HG03039 (cell line): ENCODE measurements around the gene CENPT.
"Not testable (repeated sequence)": the region's sequence is repeated elsewhere in the genome, so short reads cannot be mapped to it uniquely, and the experiment has no call there.

Source experiments
- ATAC-seq: cut with Tn5 transposase; IDR thresholded peaks from one replicate; pipeline ENCODE4 v1.9.1; 2021; ENCODE audit warnings: mild to moderate bottlenecking, moderate library complexity; ENCODE audit not compliant: unreplicated experiment

CENPT gene

DNA sequence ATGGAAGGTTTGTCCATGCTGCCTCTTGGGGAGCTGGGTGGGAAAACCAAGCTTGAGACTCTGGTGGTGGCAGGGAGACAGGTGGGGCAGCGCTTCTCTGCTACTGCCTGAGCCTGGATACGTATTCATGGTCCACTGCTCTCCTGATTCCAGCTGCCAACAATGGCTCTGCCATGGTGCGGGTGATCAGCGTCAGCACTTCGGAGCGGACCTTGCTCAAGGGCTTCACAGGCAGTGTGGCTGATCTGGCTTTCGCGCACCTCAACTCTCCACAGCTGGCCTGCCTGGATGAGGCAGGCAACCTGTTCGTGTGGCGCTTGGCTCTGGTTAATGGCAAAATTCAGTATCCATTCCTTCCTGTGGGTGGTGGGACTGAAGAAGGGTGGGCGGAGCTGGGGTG lies 29.6 kb upstream of the CENPT start:
- ATAC-seq: no peak

DNA sequence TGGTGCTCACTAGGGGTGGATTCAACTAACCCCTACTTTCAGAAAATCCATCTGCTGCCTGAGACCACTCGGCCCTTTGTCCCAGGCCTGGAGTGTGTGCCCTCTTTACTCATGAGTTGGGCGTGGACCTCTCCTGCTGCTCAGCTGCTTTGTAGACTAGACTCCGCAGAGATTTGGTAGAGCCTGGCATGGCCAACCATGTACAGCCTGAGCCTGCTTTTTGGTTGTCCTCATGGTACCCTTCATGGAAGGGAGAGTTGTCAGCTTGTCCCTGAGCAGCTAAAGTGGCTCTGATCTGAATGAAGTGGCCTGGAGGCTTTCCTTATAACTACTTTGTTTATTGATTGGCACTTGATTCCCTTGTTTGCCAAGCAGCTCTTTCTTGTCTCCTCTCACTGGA lies 26.9 kb upstream of the CENPT start:
- ATAC-seq: no peak

DNA sequence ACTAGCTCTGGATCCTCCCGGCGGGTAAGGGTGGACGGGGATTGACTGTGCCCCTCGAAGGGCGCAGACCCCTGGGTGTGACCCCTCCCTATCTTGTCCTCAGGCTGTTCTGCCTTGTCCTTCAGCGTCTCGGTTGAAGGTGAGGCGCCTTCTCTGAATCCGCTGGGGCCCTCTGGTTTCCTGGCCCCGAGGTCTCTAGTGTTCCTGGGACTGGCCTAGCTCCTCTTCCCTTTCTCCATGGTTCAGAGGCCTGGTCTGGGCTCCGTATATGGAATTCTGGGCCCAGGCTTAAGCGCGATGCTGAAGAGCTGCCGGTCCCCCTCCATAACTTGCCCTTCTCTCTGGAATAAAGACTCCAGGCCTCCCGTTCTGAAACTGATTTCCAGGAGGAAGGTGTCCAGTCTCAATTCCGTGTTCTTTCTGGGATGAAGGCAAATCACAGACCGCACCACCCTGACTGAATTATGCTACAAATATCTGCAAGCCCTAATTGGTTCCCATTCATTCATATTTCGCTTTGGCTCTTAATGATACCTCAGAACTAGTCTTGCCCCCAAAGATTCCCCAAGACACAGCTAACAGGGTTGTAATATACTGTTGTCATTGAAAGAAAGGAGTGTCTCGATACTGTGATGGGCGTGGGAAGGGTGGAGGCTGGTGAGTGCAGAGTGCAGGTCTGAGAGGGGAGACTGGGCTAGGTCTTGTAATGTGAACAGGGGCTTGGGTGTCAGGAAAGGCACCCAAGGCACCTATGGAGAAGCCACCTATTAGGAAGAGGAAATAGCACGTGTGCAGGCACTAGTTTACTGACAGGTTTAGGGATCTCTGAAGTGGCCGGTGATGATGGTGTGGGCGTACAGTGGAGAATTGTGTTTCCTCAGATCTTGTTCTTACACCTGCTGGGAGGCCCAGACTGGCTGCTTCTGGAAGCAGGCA lies 26.2 kb upstream of the CENPT start:
- ATAC-seq: no peak

- peak; percentile 51 for ATAC-seq
Measured at GRCh38 chr16:67872631-67873434, 25.3 kb upstream of the CENPT start, which contains the start of gene EDC4. TSS of gene EDC4 (plus strand) at chr16:67873052. CDS start at chr16:67873262, 210 bp downstream.

- no peak for ATAC-seq
Measured at GRCh38 chr16:67872131-67872630, 24.7 kb upstream of the CENPT start.

- ATAC-seq: no peak
Measured at GRCh38 chr16:67871256-67871655, 23.8 kb upstream of the CENPT start.

DNA sequence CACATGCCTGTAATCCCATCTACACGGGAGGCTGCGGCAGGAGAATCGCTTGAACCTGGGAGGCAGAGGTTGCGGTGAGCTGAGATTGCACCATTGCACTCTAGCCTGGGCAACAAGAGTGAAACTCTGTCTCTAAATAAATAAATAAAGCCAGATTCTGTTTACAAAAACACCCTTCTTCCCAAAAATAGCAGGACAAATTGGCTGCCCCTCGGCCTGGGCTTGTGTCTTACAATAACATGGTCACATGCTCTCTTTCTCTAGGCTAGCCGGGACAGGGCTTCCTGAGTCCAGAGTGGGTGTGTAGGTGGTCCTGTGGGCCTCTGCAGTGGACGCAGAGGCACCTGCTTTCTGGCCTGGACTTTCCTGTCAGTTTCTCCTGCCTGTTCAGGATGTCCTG lies 22.2 kb upstream of the CENPT start:
- no peak for ATAC-seq

- no peak for ATAC-seq
Measured at GRCh38 chr16:67868290-67868689, 20.8 kb upstream of the CENPT start.

DNA sequence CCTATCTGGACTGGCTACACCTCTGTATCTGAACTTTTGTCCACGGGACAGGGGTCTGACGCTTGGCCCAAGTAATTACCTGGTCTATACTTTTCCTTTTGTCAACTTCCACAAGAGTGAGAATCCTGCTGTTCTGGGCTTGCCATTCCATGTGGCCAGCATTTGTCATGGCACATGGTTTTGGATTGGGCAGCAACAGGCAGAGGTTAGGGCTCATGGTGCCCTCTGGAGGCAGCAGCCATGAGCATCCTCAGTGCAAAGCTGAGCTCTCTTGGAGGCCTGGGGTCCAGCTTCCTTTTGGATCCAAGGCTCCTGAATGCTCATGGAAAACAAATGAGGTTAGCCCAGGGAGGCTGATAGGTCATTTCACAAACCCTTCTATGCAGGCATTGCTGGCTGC lies 17.8 kb upstream of the CENPT start:
- no peak for ATAC-seq

DNA sequence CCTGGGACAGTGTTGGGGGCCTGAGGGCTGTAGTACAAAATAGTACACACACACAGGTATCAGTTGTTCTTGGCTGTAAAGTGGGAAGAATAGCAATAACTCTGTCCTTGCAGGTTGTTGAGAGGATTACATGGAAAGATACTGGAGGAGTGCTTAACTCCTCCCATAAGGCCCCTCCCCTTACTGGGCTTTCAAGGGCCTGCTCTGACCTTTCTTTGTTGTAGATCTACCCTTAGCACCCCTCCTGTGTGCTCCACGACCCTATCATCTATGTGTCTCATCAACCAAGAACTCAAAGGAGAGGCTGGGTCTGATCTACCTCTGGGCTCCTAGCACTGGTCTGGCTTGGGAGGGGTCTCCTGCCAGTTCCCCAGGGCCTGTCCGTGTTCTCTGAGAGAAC lies 17.1 kb upstream of the CENPT start:
- no peak for ATAC-seq

GRCh38 chr16:67864044-67864443 lies 16.6 kb upstream of the CENPT start:
- not testable (repeated sequence) for ATAC-seq

DNA sequence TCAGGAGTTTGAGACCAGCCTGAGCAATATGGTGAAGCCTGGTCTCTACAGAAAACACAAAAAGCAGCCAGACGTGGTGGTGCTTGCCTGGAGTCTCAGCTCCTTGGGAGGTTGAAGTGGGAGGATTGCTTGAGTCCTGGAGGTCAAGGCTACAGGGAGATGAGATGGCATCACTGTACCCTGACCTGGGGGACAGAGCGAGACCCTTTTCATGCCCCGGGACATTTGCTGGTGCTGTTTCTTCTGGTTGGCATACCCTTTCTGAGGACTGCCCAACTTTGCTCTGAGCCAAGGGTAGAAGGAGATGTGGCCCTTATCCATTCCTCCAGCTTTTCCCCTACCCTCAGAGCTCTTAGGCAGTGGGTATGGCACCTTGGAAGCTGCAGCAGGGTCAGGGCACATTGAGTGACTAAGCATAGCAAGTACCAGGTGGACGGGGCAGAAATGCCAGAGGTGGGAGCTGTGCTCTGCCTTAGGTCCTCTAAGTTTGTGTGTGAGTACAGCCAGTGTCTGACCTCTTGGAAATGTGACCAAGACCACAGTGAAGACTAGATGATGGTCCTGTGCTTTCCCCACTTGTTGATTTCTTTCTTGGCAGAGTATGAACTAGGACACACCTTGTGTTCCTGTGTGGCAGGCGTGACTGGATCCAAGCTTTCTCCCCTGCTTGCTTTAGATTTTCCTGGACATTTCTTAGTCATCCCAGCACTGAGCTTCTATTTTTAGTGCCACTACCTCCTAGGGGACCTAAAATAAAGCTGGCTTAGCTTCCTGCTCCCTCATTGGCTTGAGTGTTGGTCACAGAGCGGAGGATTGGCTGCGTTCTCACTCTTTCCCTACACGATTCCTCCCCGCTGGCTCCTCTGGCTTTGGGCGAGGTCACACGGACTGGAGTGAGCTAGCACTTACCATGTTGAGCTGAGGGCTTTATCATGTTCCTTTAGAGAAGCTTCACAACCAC lies 15.4 kb upstream of the CENPT start:
- no peak for ATAC-seq

GRCh38 chr16:67861877-67862276 lies 14.4 kb upstream of the CENPT start:
- no peak for ATAC-seq

DNA sequence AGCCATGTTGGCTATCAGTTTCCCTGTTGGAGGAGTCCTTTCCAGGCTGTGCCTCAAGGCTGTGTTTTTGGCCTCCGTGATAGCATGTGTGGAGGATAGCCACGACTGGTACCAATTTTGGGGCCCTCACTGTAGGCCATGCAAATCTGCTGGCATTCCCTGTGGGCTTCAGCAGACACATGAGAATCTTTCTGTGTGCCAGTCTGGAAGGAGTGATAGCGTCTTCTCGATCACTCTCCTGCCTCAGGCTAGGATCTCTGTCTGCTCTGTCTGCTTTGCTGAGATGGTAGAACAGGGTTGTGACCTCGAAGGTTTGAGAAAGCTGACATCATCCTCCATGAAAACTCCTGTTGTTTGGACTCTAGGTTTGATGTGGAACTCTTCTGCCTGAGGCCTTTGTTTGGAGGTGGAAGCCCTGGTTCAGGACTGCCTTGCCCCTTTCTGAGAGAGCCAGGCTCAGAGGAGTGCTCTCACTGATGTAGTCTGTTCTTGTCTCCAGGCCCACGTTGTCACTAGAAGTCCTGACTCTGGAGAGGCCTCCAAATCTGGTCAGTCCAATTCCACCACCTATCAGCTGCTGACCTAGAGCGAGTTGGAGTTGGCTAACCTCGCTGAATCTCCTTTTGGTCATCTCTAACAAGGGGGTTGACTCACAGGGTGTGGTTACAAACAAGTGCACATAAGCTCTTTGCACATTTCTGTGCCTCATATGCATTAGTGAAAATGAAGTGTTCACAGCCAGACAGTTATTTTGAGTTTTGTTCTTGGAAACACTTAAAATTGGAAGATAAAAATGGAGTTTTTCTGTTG lies 13.3 kb upstream of the CENPT start:
- no peak for ATAC-seq

DNA sequence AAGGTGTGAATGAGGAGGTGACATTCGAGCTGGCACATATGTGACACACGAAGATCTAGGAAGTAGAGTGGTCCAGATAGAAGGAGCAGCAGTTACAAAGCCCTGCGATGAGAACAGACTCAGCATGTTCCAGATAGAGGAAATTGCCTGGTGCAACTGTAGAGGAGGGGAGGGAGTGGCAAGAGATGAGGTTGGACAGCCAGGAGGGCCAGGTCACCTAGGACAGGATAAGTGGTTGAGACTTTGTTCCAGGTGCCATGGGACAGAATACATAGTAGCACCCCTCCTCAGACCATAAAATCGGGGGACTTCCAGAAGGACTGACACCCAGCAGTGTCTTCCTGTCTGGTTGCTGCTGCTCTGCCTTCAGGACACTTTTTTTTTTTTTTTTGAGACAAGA lies 11.0 kb upstream of the CENPT start:
- ATAC-seq: no peak

DNA sequence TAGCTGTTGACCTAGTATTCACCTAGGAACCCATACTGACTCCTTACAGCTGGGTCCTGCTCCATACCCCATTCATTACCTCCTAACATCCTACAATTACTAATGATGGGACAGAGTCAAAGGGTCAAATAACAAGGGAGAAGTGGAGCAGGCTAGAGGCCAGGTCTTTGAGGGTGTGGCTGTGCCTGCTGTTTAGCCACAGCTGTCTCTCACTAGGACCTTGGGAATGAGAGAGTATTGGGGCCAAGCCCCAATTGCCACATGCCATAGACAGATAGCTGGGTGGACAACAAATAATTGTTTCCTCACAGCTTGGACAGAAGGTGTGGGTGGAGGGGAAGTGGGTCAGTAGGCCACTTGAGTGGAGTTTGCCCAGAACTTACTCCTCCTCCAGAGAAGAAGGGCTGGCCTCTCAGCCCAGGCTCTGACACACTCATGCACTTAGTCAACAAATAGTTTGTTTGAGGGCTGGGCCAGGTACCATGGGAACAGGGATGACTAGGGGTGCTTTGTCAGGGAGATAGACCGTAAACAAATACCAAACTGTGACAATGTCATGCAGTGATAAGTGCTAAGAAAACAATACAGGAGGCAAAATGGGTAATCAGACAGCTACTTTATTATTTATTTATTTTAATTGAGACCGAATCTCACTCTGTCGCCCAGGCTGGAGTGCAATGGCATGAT lies 10.2 kb upstream of the CENPT start:
- no peak for ATAC-seq

- ATAC-seq: no peak
Measured at GRCh38 chr16:67856927-67857546, 9.5 kb upstream of the CENPT start.

DNA sequence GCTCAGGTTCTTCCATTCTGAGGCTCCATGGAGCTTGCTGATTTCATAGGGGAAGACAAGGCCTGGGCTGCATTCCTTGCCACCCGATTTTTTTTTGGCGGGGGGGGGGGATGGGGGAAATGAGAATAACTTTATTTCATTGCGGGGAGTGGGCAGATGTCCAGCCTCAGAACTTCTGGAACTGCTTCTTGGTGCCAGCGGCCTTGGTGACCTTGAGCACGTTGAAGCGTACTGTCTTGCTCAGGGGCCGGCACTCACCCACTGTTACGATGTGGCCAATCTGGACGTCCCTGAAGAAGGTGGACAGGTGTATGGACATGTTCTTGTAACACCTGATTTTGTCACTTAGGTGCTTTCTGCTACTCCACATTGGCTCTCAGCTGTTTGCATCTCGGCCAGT lies 8.3 kb upstream of the CENPT start:
- no peak for ATAC-seq

DNA sequence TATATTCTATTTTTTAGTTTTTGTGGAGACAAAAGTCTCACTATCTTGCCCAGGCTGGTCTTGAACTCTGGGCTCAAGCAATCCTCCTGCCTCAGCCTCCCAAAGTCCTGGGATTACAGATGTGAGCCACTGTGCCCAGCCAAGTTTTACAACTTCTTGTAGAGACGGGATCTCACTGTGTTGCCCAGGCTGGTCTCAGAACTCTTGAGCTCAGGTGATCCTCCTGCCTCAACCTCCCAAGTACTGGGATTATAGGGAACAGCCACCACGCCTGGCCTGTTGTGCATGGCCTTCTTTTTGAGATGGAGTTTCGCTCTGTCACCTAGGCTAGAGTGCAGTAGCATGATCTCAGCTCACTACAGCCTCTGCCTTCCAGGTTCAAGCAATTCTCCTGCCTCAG lies 6.2 kb upstream of the CENPT start:
- ATAC-seq: no peak
